Spinal cord (tissue), 10 donors: ENCODE results near the gene MLX. TPM values are rescaled to one million over a fixed set of nuclear protein-coding genes. Genes with fewer than 3 reads are reported as not detected.

ENCODE experiments used
- DNase-seq, 6 donors: peaks; one replicate each; pipeline versions ENCODE4 v3.0.0 to v3.0.0-alpha.2; 2013 to 2015; ENCODE audit warnings: low spot score in 6 of 6, low read depth in 4 of 6
- H3K27ac ChIP-seq: one replicate; pipeline ENCODE4 v1.5.1; 2013; ENCODE audit warnings: low read depth, low read length, control low read depth
- H3K27me3 ChIP-seq: one replicate; pipeline ENCODE4 v1.6.1; 2013; ENCODE audit warnings: low read length; ENCODE audit not compliant: control insufficient read depth, insufficient read depth
- H3K36me3 ChIP-seq: one replicate; pipeline ENCODE4 v1.6.1; 2013; ENCODE audit warnings: low read length; ENCODE audit not compliant: control insufficient read depth, insufficient read depth
- H3K4me1 ChIP-seq: one replicate; pipeline ENCODE4 v1.6.1; 2013; ENCODE audit warnings: low read length; ENCODE audit not compliant: control insufficient read depth, insufficient read depth
- H3K4me3 ChIP-seq: one replicate; pipeline ENCODE4 v1.5.1; 2013; ENCODE audit warnings: low read depth, low read length, control low read depth
- H3K9me3 ChIP-seq: one replicate; pipeline ENCODE4 v1.6.1; 2013; ENCODE audit warnings: low read length; ENCODE audit not compliant: control insufficient read depth, insufficient read depth
- WGBS: methylation state at CpG from one replicate; pipeline ENCODE4 v1.1.5; 2013; ENCODE audit warnings: missing lambda C conversion rate; ENCODE audit not compliant: insufficient coverage; 5-methylcytosine and 5-hydroxymethylcytosine counted together
- polyA plus RNA-seq, 2 donors: library from polyadenylated mRNA; unstranded; fragments of 120-200 nt; gene quantifications; one replicate each; pipeline ENCODE4 v1.2.1, GENCODE V29; 2013; ENCODE audit not compliant: insufficient read length in 2 of 2
- total RNA-seq, 2 donors: library from RNA; depleted of rRNA in 1 of 2; stranded (reverse); fragments of 120-200 nt in 1 of 2; fragments of >200 nt in 1 of 2; gene quantifications; one replicate each; pipeline versions ENCODE4 v1.2.3 to v1.2.4, GENCODE V29; 2013 to 2014
- donor health status: healthy.

MLX gene
- total and polyA plus RNA-seq, 4 donors, result 20.3 to 45.4 (median 30.2) TPM

GRCh38 chr17:42522263-42522790 is 44.6 kb upstream of the MLX start:
- H3K9me3 ChIP-seq, result no peaks in the 10 kb centered on the region
- peaks cover 56% of the 10 kb centered on the region for H3K4me1 ChIP-seq
- no peak for DNase-seq
- no peak overlapping the region for H3K4me3 ChIP-seq
- peaks cover 45% of the 10 kb centered on the region for H3K36me3 ChIP-seq
- 91% methylated on average over 8 of the region's 9 CpGs for WGBS
- H3K27me3 ChIP-seq, result no peaks in the 10 kb centered on the region
- H3K27ac ChIP-seq, result peak overlapping the region; percentile 98

- DNase-seq, result no peak
- H3K4me1 ChIP-seq, result peaks cover 53% of the 10 kb centered on the region
These were observed 44.1 kb upstream of the MLX start for GRCh38 chr17:42522798-42523278.

GRCh38 chr17:42525221-42525620 is 41.7 kb upstream of the MLX start:
- WGBS, result no CpG with 5 or more reads among the region's 2 CpGs
- Histone ChIP-seq H3K27me3 (no peaks in the 10 kb centered on the region), H3K4me3 (no peak overlapping the region), H3K36me3 (peaks cover 31% of the 10 kb centered on the region), H3K27ac (no peak overlapping the region), H3K4me1 (peaks cover 32% of the 10 kb centered on the region), H3K9me3 (no peaks in the 10 kb centered on the region)
- DNase-seq, result no peak

More at GRCh38 chr17:42522798-42523278, 44.1 kb upstream of the MLX start:
- WGBS, result 90% methylated on average over 7 of the region's 8 CpGs
- Histone ChIP-seq H3K27me3 (no peaks in the 10 kb centered on the region), H3K27ac (peak overlapping the region; percentile 98), H3K36me3 (peaks cover 42% of the 10 kb centered on the region), H3K4me3 (no peak overlapping the region), H3K9me3 (no peaks in the 10 kb centered on the region)

GRCh38 chr17:42526031-42526444 is 40.9 kb upstream of the MLX start:
- no peak overlapping the region for H3K4me3 ChIP-seq
- DNase-seq, result no peak
- no peaks in the 10 kb centered on the region for H3K27me3 ChIP-seq
- no peaks in the 10 kb centered on the region for H3K9me3 ChIP-seq
- H3K4me1 ChIP-seq, result peaks cover 24% of the 10 kb centered on the region
- no peak overlapping the region for H3K27ac ChIP-seq
- peaks cover 27% of the 10 kb centered on the region for H3K36me3 ChIP-seq
- 88% methylated on average over 4 of the region's 6 CpGs for WGBS

- no peak for DNase-seq
- Histone ChIP-seq H3K27me3 (no peaks in the 10 kb centered on the region), H3K36me3 (peaks cover 8% of the 10 kb centered on the region), H3K9me3 (no peaks in the 10 kb centered on the region), H3K27ac (no peak overlapping the region), H3K4me3 (no peak overlapping the region), H3K4me1 (peaks cover 5% of the 10 kb centered on the region)
- 79% methylated on average over 2 of the region's 6 CpGs for WGBS
These were observed 39.0 kb upstream of the MLX start for GRCh38 chr17:42527932-42528331.

GRCh38 chr17:42529061-42529460 is 37.8 kb upstream of the MLX start:
- peaks cover 3% of the 10 kb centered on the region for H3K4me1 ChIP-seq
- no peaks in the 10 kb centered on the region for H3K36me3 ChIP-seq
- DNase-seq, result no peak
- no peak overlapping the region for H3K27ac ChIP-seq
- no peaks in the 10 kb centered on the region for H3K9me3 ChIP-seq
- H3K4me3 ChIP-seq, result no peak overlapping the region
- 95% methylated on average over 3 of the region's 3 CpGs for WGBS
- H3K27me3 ChIP-seq, result no peaks in the 10 kb centered on the region

GRCh38 chr17:42530952-42531454 is 35.9 kb upstream of the MLX start:
- no peak overlapping the region for H3K4me3 ChIP-seq
- H3K27me3 ChIP-seq, result no peaks in the 10 kb centered on the region
- H3K4me1 ChIP-seq, result peaks cover 15% of the 10 kb centered on the region
- WGBS, result 100% methylated on average over 1 of the region's 2 CpGs
- no peaks in the 10 kb centered on the region for H3K9me3 ChIP-seq
- H3K27ac ChIP-seq, result no peak overlapping the region
- no peaks in the 10 kb centered on the region for H3K36me3 ChIP-seq
- no peak for DNase-seq

GRCh38 chr17:42531455-42532354 is 35.2 kb upstream of the MLX start:
- peak overlapping the region; percentile 47 for H3K4me3 ChIP-seq
- H3K9me3 ChIP-seq, result no peaks in the 10 kb centered on the region
- peaks cover 17% of the 10 kb centered on the region for H3K4me1 ChIP-seq
- 15% methylated on average over 60 of the region's 60 CpGs for WGBS
- H3K27me3 ChIP-seq, result no peaks in the 10 kb centered on the region
- H3K27ac ChIP-seq, result peak overlapping the region; percentile 47
- no peaks in the 10 kb centered on the region for H3K36me3 ChIP-seq
- peak in 3 of 6 donors; percentile 36 to 83 (median 65) for DNase-seq

- WGBS, result 30% methylated on average over 20 of the region's 26 CpGs
- peaks cover 25% of the 10 kb centered on the region for H3K36me3 ChIP-seq
- no peak for DNase-seq
- no peaks in the 10 kb centered on the region for H3K27me3 ChIP-seq
- H3K4me3 ChIP-seq, result peak overlapping the region; percentile 54
- peaks cover 26% of the 10 kb centered on the region for H3K4me1 ChIP-seq
- peak overlapping the region; percentile 78 for H3K27ac ChIP-seq
- no peaks in the 10 kb centered on the region for H3K9me3 ChIP-seq
These were observed 31.5 kb upstream of the MLX start for GRCh38 chr17:42535155-42536047.
